Umbilical cord (tissue), 2 donors: ENCODE results near the gene PRR7. TPM values are rescaled to one million over a fixed set of nuclear protein-coding genes. Genes with fewer than 3 reads are reported as not detected.
A peak's percentile ranks its signal among the peaks of the same experiment; 100 is the strongest.

ENCODE experiments used
- DNase-seq: peaks from one replicate; pipeline ENCODE4 v3.0.0-alpha.2; 2015; ENCODE audit warnings: low spot score
- total RNA-seq: library from RNA; depleted of rRNA; stranded (reverse); fragments of >200 nt; gene quantifications from one replicate; pipeline ENCODE4 v1.2.3, GENCODE V29; 2014; ENCODE audit warnings: low replicate concordance; ENCODE audit not compliant: insufficient read depth

PRR7 gene
- total RNA-seq, 1 donor from 2014 or later = not detected

- peak; percentile 99 for DNase-seq
Measured at GRCh38 chr5:177497292-177498012, 50.8 kb downstream of the PRR7 start, which contains the start of gene PDLIM7. TSS of gene PDLIM7 (minus strand) at chr5:177497604. CDS start at chr5:177496512, 1,092 bp downstream.

DNA sequence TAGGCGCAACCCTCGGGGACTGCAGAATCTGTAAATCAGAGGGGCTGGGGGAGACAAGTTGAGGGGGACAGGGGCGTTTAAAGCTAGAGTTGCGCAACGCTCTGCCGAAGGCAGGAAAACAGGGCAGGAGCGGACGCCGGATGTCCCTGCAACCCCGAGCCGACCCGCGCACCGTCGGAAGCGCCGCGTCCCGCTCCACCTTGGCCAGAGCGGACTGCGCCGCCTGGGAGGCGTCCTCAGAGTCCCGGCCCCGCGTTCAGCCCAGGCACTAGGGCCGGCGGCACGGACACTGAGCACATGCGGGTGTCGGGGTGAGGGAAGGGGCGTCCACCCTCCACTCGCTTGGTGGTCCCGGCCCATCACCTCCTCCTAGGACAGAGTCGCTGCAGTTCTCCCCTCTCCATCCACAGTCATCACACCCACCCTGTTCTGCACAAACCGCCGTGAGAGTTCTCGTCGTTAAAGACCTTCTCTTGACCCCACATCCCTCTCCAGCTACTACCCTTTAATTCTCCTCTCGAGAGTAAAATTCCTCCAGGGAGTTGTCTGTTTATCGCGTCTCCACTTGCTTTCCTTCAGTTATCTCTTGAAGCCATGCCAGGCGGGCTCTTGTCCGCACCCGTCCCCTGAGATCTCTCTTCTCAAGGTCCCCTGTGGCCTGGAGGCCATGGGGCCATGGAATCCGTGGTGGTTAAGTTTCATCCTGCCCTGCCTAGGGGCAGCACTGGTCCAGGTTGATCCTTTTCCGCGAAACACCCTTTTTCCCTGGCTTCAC, 51.6 kb downstream of the PRR7 start:
- DNase-seq = peak; percentile 68

DNA sequence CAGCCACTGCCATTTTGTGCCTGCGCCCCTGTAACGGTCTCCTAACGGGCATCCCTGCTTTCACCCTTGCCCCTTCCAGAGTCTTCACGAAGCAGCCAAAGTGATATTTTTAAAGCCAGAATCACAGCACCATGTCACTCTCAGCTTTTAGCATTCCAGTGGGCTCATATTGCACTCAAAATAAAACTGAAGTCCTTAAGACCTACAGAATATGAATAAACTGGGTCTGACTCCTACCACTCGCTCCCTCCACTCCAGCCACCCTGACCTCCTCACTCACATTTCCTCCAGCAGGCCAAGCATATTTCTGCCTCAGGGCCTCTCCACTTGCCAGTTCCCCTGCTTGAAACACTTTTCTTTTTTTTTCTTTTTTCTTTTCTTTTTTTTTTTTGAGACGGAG, 53.2 kb downstream of the PRR7 start:
- no peak for DNase-seq

GRCh38 chr5:177500685-177501522, 54.3 kb downstream of the PRR7 start:
- DNase-seq = peak; percentile 92

GRCh38 chr5:177501874-177502678, 55.5 kb downstream of the PRR7 start:
- no peak for DNase-seq

DNA sequence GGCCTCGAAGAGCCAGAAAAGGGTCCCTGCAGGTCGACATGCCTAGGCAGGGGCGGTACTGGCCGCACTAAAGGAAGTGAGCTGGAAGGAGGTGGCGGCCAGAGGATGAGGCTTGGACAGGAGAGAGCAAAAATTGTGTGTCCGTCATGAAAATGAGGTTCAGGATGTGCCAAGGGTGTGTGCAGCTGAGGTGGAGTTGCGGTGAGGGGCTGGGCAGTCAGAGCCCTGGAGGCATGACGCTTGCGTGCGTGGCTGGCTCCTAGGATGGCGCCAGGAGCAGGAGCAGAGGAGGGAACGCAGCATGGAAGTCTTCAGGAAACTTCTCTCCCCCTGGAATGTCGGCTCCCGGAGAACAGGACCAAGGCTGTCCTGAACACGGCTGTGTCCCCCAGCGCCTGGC, 56.3 kb downstream of the PRR7 start:
- DNase-seq = no peak

- DNase-seq = no peak
Measured at GRCh38 chr5:177503351-177504085, 56.9 kb downstream of the PRR7 start.

- no peak for DNase-seq
Measured at GRCh38 chr5:177504086-177505056, 57.8 kb downstream of the PRR7 start.

- DNase-seq = no peak
Measured at GRCh38 chr5:177505075-177505474, 58.5 kb downstream of the PRR7 start.

Other genes starting within 250 kb of the PRR7 start
- 31.5 TPM for gene RAB24, start 143.1 kb upstream of the PRR7 start, total RNA-seq
- gene PRELID1, start 143.0 kb upstream of the PRR7 start, total RNA-seq = 55.4 TPM
- gene MXD3, start 134.9 kb upstream of the PRR7 start, total RNA-seq = 3.6 TPM
- 175 TPM for gene LMAN2, start 95.1 kb upstream of the PRR7 start, total RNA-seq
- 6.5 TPM for gene RGS14, start 88.9 kb upstream of the PRR7 start, total RNA-seq
- gene SLC34A1, start 62.4 kb upstream of the PRR7 start, total RNA-seq = 2.2 TPM
- not detected for gene PFN3, start 46.2 kb upstream of the PRR7 start, total RNA-seq
- not detected for gene F12, start 37.2 kb upstream of the PRR7 start, total RNA-seq
- gene GRK6, start 20.1 kb upstream of the PRR7 start, total RNA-seq = 17.3 TPM
- 83.3 TPM for gene DBN1, start 26.8 kb downstream of the PRR7 start, total RNA-seq
- 247 TPM for gene PDLIM7, start 50.8 kb downstream of the PRR7 start, total RNA-seq
- gene DOK3, start 63.0 kb downstream of the PRR7 start, total RNA-seq = 19.7 TPM
- 56.3 TPM for gene DDX41, start 70.1 kb downstream of the PRR7 start, total RNA-seq
- gene FAM193B, start 107.7 kb downstream of the PRR7 start, total RNA-seq = 43.8 TPM
- gene TMED9, start 145.4 kb downstream of the PRR7 start, total RNA-seq = 62.1 TPM
- 26.0 TPM for gene B4GALT7, start 153.3 kb downstream of the PRR7 start, total RNA-seq